ENCODE measurements around the gene CDC16.

- TF ChIP-seq CTCF (IDR thresholded peaks at IDR 0.05 in 8 of 11, conservative IDR thresholded peaks at IDR 0.05 in 3 of 11) = no peak
- TF ChIP-seq POLR2A (IDR thresholded peaks at IDR 0.05) = no peak
- TF ChIP-seq POLR2AphosphoS5 (IDR thresholded peaks at IDR 0.05) = no peak
These were observed 78.6 kb downstream of the CDC16 start for GRCh38 chr13:114313061-114313860.
